Spleen (tissue), 7 donors: ENCODE results near the gene HNF4A.

ENCODE experiments used
- CTCF ChIP-seq, 11 experiments: fragments of 200-600 bp in 7 of 11; fragments of 450-650 bp in 4 of 11; sonication (generic) in 4 of 11; IDR thresholded peaks in 8 of 11; conservative IDR thresholded peaks in 3 of 11; 1 replicate in 7 of 11; 2 replicates in 4 of 11; pipeline versions ENCODE4 v1.4.0 to v1.8.0; 2016 to 2021; ENCODE audit warnings: antibody characterized with exemption in 11 of 11, inconsistent platforms in 4 of 11, mild to moderate bottlenecking in 1 of 11
- POLR2AphosphoS5 ChIP-seq, 3 donors: sonication (generic); formaldehyde crosslinking; IDR thresholded peaks; one replicate each; pipeline ENCODE4 v1.5.1; 2017; ENCODE audit warnings: antibody characterized with exemption in 3 of 3
- donor health status: DM: no; HTN: no; CAD: no; lungs with moderate emphysema.
- donor health status: DM: no; HTN: no; CAD: no.
- donor health status: DM: no; HTN: no; CAD: no.

- TF ChIP-seq POLR2AphosphoS5 (IDR thresholded peaks at IDR 0.05) (no peak), CTCF (IDR thresholded peaks at IDR 0.05 in 8 of 11, conservative IDR thresholded peaks at IDR 0.05 in 3 of 11) (no peak)
Observed at GRCh38 chr20:44350567-44350966, 4.9 kb upstream of the HNF4A start.
